ENCODE data around the gene CCNG2.

The CCNG2 gene

DNA sequence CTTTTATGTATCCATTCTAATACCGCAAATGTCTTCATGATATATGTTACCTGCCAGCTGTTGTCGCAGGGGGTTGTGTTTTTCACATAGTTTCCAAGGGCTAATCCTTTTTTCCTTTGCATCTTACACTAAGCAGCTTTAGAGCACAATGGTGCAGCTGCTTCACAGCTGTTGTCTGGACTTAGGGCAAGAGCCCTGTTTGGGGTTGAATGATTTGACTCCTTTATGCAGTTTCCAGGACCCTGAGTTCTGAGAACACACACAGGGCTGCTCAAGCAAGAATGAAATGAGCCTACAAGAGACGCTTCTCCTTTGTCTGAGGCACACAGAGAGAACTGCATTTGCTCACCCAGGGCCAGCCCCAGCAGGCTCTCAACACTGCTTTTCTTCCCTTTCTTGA, 20.2 kb downstream of the CCNG2 start:
- no peak for DNase-seq (ENCODE audit: low spot score)

DNA sequence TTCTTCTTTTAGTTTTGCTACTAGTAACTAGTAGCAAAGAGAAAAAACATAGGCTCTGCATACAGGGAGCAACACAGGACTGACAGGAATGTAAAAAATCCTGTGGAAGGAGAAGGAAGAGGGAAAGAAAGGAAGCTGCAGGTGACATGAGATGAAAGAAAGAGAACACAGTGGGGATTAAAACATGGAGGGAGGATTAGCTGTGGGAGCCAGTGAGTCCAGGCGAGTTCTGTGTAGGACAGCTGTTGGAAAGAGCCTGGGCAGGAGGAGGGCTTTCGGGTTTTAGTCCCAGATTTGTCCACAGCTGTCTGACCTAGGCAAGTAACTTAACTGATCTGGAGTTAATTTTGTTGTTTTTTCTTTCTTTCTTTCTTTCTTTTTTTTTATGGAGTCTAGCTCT, 21.6 kb downstream of the CCNG2 start:
- no peak for DNase-seq (ENCODE audit: low spot score)

DNA sequence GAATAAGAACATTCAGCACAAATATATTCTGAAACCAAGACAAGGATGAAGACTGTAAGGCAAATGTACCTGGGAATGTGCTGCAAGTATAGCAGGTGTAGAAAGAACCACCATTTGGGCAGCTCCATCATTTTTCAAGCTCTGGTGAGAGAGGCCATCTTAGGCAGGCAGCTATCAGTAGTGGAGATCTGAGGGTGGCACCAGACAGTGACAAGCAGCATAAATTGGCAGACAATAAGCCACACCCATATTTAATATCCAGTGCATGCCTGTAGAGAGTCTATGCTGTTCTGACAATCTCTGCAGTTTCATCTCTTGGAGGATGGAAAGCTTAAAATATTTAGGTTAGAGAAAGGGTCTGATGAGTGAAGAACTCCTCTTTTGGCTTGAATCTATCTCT, 22.5 kb downstream of the CCNG2 start:
- DNase-seq (ENCODE audit: low spot score): no peak

DNA sequence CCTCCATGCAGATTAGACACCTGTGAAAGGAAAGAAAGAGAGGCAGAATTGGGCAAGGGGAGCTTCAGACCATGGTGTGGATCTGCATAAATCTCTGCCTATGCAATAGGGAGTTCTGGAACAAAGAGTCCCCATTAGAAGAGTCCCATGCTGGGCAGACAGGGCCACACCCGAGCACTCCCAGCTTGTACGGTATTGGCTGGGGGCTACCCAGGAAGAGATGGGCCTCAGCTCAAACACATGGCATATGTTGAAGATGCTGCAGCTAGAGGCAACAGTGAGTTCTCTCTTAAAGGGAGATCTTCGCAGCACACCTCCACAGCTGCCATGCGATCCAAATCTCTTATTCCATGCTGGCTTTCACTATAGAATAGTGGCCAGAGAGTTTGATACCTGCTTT, 24.7 kb downstream of the CCNG2 start:
- DNase-seq (ENCODE audit: low spot score): no peak

DNA sequence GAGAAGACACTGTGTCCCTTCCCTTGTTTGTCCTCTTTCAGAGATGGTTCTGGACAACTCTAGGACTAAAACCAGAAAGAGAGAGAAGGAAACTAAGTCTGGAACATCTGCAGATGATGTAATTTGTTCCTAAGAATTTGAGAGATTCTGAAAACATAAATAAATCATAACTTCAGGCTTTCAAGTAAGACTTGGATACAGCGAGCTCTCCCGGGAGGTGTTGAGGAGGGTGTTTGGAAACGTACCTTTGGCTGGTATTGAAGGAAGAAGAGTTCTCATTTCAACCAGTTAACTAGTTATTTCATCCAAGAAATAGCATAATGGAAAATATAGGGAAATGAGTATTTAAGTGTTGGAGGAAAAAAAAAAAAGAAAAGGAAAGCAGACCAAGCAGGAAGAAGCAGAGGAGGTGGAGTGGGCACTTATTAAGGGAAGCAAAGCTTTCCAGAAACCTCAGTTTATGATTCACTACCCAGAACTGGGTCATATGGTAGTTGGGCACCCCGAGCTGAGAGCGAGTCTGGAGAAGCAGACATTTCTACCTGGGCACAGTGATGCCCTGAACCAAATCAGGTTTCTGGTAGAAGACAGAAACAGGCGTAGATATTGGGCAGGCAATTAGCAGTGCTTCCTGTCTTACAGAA, 26.9 kb downstream of the CCNG2 start:
- DNase-seq (ENCODE audit: low spot score): no peak

DNA sequence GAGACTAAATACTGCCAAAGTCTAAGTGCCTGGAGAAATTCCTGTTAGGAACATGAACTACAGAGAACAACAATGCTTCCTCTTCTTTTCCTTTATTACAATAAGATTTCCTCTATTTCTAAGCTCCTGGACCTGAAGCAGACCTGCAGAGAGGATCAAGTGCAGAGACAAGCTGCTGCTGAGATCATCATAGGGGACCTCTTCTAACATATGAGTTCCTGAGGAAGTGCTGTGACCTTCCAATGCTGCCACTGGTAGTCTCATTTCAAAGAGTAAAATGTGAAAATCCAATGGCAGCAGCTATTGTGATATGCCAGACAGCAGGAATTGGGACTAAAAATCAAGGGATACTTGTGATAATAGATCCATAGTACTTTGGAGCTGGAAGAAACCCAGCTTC, 28.0 kb downstream of the CCNG2 start:
- no peak for DNase-seq (ENCODE audit: low spot score)

DNA sequence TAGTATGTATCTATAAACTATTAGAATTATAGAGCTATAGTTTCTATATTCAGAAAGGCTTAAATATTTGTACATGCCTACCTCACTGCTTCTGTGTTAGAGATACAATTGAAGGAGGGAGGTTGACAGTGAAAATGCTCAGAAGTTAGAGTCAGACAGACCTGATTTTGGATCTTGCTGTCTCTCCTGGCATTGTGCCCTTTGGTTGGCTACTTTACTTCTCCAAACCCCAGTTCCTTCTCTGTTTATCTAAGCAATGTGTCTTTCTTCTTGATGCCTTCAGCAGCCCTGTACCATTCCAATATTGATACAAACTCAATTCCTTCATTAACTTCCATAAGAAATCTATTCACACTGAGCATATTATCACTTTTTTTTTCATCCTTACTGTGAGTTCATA, 28.7 kb downstream of the CCNG2 start:
- no peak for DNase-seq (ENCODE audit: low spot score)

DNA sequence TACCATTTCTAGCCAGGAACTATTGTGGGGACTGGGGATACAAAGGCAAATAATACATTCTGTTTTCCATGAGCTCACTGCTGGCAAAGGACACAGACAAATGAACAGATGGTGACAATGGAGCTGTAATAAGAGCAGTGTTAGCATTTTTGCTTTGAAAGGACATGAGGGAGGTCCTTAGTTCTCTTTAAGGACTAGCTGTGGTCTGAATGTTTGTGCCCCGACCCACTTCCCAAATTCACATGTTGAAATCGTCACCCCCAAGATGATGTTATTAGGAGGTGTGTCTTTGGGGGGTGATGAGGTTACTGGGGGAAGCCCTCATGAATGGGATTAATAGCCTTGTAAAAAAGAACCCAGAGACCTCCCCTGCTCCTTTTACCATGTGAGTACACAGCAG, 30.3 kb downstream of the CCNG2 start:
- DNase-seq (ENCODE audit: low spot score): no peak

DNA sequence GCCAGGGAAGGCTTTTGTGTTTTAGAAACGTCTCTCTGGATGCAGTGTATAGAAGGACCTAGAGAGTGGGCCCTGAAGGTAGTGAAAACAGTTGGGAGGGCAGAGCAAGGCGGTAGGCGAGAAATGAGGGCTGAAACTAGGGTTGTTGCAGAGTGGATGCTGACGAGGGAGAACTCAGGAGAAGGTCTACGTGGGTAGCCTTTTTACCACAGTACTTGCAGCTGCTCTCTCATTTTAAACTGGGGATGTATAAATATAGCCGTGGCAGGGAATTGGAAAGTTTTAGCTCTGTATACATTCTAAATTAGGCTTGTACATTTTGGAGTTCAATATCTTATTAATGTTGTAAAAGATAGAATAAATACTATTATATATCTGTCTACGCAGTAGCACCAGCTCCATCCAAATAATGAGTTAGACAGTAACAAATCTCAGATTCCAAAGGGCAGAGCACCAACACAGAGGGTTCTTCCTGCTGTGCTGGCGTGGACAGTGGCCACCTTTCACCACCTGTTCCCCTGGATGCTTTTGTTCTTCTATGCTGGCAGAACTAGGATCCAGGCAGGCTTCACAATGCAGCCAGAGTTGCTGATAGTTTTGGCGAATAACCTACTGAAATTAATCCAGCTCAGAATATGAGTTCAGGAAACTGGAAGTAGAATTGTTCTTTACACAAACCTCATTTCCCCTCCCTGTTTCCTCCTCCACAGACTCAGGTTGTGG, 31.7 kb downstream of the CCNG2 start:
- DNase-seq (ENCODE audit: low spot score): no peak

DNA sequence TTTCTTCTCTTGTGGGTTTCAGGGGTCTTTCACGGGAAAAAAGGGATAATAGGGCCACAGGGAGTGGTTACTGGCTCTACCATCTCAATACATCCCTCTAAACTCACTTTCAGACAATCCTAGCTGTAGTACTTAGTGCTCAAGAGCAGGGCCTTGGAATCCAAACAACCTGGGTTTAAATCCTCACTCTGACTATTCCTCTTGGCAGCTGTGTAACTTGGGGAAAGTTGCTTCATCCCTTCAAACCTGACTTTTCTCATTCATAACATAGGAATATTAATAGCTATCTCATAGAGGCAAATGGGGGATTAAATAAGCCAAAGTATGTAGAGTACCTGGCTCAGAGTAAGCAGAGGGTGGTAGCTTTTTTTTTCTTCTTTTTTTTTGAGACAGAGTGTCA, 32.4 kb downstream of the CCNG2 start:
- no peak for DNase-seq (ENCODE audit: low spot score)

DNA sequence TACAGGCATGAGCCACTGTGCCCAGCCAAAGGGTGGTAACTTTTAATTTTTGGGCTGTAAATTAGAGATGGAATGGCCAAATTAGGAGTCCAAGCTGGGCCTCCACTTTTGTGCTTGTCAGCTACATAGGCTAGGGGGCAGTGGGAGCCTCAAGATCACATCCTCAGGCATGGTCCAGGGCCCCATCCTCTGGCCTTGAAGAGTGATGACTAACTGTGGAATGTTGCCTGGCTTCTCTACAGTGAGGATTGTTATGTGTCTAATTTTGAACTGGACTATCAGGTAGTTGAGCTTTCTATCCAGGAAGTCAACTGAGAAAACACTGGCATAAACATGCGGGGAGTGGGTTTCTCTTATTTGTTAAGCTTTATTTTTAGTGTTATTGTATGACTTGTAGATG, 33.0 kb downstream of the CCNG2 start:
- no peak for DNase-seq (ENCODE audit: low spot score)

DNA sequence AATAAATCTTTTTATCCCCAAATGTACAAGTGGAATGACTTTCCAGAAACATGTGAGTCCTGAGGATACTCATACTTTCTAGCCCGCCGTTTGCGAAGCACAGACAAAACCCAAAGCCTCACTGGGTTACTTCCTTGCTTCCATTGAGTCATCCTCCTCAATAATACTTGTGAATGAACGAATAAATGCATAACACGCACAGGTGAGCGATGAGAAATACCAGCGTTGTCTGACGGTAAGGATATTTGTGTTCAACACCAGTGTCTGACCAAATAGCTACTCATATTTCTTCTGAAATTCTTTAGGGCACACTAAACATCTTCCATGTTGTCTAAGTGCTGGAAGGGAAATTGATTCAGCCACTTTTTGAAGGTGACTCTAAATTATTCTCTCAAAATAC, 36.0 kb downstream of the CCNG2 start:
- DNase-seq (ENCODE audit: low spot score): no peak

DNA sequence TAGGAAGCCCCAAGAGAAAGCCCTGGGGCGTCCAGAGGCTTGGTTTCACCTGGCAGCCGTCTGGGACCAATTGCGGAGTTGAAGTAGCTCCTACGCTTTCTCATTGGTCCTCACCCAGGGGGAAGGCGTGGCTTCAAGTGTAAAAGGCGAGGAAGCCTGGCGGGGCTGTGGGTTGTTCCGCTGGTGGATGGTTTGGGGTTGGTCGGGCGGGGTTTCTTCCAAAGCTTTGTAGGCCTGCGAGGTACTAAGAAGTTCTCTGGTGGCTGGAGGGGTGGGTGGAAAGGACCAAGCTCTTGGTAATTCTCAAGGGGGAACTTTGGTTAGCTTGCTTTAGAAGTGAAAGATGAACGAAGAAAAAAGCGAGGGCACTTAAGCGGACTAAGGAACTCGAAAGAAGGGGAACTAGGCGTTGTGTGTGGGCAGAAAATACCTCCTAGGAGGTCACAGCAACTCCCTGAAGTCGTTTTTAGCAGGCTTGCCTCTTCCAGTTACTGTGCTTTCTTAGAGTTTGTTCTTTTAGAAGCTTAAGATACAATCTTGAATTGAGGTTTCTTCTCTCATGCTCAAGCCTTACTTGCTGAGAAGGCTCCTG, 36.6 kb downstream of the CCNG2 start:
- no peak for DNase-seq (ENCODE audit: low spot score)

DNA sequence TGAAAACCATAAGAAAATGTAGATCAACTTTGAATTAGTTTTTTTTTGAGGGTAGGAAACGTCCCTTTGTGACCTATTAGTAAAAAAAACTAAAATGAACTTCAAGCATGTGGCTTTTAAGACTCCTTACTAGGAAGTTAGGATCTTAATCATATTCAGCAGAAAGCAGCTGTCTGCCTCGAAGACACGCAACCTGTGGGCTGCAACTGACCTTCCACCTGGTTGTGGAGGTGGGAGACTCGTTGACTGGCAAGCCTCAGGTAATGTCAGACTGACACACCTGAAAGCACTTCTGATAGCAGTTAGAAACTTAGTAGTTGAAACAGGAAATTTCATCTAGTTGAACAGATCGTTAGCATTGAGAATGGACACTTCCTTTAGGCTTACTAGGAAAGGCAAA, 37.4 kb downstream of the CCNG2 start:
- DNase-seq (ENCODE audit: low spot score): no peak

DNA sequence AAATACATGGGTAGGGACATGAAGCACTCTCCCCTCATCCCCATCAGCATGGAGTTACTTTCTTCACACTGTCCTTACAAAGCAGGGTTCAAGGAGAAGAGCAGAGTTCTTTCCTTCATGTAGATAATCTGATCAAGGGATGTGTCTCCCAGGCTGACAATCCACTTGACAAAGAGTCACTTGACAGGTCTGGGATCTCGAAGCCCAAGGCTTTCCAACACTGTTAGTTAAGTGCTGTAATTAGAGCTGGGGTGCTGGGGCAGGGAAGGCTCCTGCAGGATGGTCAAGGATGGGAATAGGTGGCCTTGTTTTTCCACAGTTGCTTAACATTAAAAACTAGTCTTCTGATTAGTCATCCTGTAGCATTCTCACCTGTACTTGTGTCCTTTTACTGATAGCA, 38.0 kb downstream of the CCNG2 start:
- DNase-seq (ENCODE audit: low spot score): no peak

DNA sequence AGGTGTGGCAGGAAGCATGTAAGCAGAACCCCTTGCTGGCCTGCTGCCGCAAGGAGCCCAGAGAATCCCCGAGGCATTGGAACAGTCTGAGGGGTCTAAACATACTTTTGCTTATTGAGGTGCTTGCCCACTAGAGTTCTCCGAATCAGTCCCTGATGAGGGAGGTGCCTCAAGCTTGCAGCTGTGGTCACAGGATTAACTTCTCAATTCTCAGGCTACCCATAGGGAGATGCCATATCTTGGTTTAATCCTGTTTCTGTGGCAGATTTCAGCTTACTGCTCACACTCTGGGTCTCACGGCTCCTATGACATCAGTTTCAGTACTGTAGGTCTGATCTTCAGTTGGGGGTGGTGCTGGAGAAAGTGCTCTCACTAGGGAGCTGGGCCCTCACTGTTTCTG, 39.9 kb downstream of the CCNG2 start:
- DNase-seq (ENCODE audit: low spot score): no peak

DNA sequence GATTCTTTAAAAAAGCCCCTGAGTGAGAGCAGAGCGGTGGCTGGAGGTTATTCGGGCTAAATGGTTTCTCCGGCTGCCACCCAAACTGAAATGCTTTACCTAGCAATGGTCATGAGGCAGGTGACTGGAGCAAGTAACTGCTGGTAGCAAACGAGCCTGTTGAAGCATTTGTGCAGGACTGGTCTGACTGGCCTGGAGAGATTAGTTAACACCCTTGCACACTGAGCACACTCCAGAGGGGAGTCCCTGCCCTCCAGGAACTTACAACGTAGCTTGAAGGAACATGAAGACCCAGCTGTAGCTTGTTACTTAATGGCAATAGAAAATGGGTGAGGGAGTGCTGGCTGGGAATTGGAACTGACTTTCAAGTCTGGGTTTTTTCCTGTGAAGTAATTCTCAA, 40.4 kb downstream of the CCNG2 start:
- DNase-seq (ENCODE audit: low spot score): no peak

DNA sequence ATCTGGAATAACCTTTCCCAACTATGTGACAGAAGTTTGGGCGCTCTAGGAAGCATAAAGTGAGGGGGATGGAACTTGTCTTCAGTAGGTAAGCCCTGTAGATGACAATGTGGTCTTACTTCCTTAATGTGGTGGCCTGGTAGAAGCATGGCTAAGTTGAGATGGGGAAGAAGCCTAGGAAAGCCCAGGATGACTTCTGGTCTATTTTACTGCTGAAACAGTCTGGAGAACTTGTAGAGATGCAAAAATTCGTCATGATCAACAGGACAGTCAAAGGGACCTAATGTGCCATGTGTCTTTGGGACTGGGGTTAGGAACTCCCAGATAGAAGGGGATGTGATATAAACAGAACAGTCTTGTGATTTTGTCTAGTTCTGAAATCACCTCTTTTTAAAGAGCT, 40.8 kb downstream of the CCNG2 start:
- DNase-seq (ENCODE audit: low spot score): no peak

DNA sequence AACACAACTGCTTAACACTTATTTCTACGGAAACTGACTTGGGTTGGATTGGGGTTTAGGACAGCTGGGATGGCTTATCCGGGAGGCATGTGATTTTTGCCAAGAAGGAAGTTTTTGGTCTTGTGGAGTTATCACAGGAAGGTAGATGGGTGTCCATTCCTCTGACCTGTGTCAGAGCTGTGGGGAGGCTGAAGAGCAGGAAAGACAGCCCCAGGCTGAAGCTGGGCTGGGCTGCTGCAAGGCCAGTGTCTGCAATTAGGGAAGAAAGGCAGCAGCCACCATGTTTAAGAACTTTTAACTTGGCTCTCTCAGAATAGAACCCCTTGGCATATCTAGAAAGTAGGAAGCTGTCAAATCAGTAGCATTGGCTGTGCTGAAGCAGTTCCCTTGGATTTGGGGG, 42.3 kb downstream of the CCNG2 start:
- no peak for DNase-seq (ENCODE audit: low spot score)

DNA sequence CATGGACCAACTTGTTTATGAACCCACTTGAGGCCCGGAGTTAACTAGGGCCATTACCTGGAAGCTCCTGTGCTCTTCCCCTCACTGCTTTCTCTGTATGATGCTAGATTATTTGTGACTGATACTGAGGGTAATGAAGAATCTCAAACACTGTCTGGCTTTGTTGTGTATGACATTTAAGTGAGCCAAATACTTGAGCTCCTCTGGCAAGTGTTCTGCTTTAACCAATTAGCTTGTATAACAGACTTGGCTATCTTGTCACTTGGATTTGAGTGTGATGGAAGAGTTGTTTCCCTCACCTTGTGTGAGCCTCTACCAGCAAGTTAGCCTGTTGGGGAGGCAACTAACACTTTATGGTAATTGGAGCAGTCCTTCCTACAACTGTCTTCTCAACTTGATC, 42.7 kb downstream of the CCNG2 start:
- no peak for DNase-seq (ENCODE audit: low spot score)

DNA sequence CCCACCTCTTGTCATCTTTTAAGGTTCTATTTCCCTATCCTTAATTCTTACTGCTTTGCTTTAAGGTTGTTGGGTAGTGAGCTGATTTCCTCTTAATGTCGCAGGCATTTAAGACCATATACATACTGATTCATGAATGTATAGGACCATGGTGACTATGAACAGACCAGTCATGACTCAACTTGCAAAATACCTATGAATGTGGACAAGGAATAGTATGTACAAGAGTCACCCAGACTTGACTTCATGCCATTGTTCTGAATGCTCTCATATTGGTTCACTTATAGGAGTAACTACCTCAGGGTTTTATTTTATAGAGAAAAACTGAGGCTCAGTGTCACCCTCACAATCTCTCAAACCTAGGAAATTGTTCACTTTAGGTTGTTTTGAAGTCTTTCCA, 44.3 kb downstream of the CCNG2 start:
- DNase-seq (ENCODE audit: low spot score): no peak

DNA sequence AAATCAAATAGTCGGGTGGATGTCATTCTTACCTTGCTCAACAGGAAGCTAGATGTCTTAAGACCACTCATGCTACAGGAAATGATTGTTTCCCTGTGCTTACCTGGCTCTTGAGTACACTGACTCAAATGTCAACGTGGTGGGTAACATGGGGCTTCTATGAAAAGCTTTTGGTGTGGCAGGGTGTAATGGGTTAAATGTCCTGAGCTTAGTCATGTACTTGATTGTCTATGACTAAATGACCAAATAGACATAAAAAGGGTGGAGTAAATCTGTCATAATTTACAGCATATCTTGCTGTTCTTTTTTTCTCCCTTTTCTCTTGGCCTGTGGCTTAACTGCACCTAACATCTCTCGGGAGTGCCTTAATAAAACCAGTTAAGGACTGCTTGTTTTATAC, 44.9 kb downstream of the CCNG2 start:
- no peak for DNase-seq (ENCODE audit: low spot score)

DNA sequence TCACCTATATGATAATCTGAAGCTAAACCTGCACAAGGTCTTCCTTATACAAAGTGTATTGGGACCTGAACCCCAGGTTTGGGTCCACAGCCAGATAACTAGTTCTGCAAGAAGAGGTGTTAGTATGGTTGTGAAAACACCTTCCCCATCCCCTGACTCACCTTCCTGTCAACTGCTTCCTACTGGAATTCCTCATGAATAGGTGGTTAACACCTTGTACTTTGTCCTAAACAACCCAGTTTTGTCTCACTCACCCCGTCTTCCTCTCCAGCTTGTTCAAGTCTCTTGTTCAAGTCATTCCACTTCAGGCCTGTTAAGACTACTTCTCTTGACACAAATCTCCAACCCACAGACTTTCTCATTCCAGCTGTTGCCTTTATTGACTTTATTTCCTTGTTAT, 45.5 kb downstream of the CCNG2 start:
- DNase-seq (ENCODE audit: low spot score): no peak
